Caco-2 (cell line): ENCODE data around the gene GGN. TPM values are rescaled to one million over a fixed set of nuclear protein-coding genes. Genes with fewer than 3 reads are reported as not detected.

Source experiments
- BruUV-seq: library from RNA; stranded (reverse); fragments of 400-500 nt; replicated peaks from 2 replicates; lab custom pipeline; 2021; lab: Mats Ljungman, UMichigan
- CTCF ChIA-PET: fragments of 300-600 bp; sonication (Branson Sonifier 250); formaldehyde crosslinking; loops from one replicate; lab custom pipeline; 2022; ENCODE audit warnings: antibody characterized with exemption; lab: Charles Lee
- POLR2A ChIA-PET: fragments of 300-600 bp; sonication (Branson Sonifier 250); formaldehyde crosslinking; loops from one replicate; lab custom pipeline; 2022; ENCODE audit warnings: antibody characterized with exemption; lab: Charles Lee
- DNase-seq, 2 experiments: peaks; one replicate each; pipeline versions ENCODE4 v3.0.0 to v3.0.0-alpha.2; 2020 to 2022
- H3K27me3 ChIP-seq: replicated peaks from 2 replicates; pipeline ENCODE4 v1.6.0; 2011; ENCODE audit warnings: low read length; ENCODE audit not compliant: control insufficient read depth, insufficient read depth
- H3K36me3 ChIP-seq: 2 replicates; pipeline ENCODE4 v1.5.1; 2011; ENCODE audit warnings: low read length; ENCODE audit not compliant: control insufficient read depth, insufficient read depth
- H3K4me1 ChIP-seq: fragments of 250-450 bp; sonication (Bioruptor Pico); 2 replicates; pipeline ENCODE4 v1.5.1; 2020; ENCODE audit warnings: mild to moderate bottlenecking
- H3K4me3 ChIP-seq: 2 replicates; pipeline ENCODE4 v1.5.1; 2011; ENCODE audit warnings: low read depth, mild to moderate bottlenecking, control low read depth, low read length
- H3K9me3 ChIP-seq: fragments of 250-450 bp; sonication (Bioruptor Pico); 2 replicates; pipeline ENCODE4 v1.5.1; 2020; ENCODE audit warnings: mild to moderate bottlenecking, moderate library complexity
- H3K27ac Mint-ChIP-seq: one replicate; pipeline ENCODE4 v1.8.0; 2022; ENCODE audit warnings: mixed read lengths; ENCODE audit not compliant: unreplicated experiment
- H3K27me3 Mint-ChIP-seq: one replicate; pipeline ENCODE4 v1.8.0; 2022; ENCODE audit warnings: mixed read lengths; ENCODE audit not compliant: insufficient read depth, unreplicated experiment
- H3K36me3 Mint-ChIP-seq: one replicate; pipeline ENCODE4 v1.8.0; 2022; ENCODE audit warnings: mild to moderate bottlenecking, mixed read lengths; ENCODE audit not compliant: insufficient read depth, unreplicated experiment
- H3K4me1 Mint-ChIP-seq: one replicate; pipeline ENCODE4 v1.8.0; 2022; ENCODE audit warnings: low read depth, mixed read lengths; ENCODE audit not compliant: unreplicated experiment
- H3K4me3 Mint-ChIP-seq: one replicate; pipeline ENCODE4 v1.8.0; 2022; ENCODE audit warnings: mild to moderate bottlenecking, moderate library complexity, mixed read lengths; ENCODE audit not compliant: unreplicated experiment
- H3K9me3 Mint-ChIP-seq: one replicate; pipeline ENCODE4 v1.8.0; 2022; ENCODE audit warnings: mixed read lengths; ENCODE audit not compliant: unreplicated experiment
- CTCF ChIP-seq, 2 experiments: fragments of 200-600 bp in 1 of 2; IDR thresholded peaks; 1 replicate in 1 of 2; 2 replicates in 1 of 2; pipeline versions ENCODE4 v1.5.1 to v1.8.0; 2011 to 2022; ENCODE audit warnings: antibody characterized with exemption in 1 of 2, control low read depth in 1 of 2, inconsistent platforms in 1 of 2, low read depth in 1 of 2, low read length in 1 of 2, mild to moderate bottlenecking in 1 of 2, moderate library complexity in 1 of 2; ENCODE audit not compliant: insufficient read depth in 1 of 2, severe bottlenecking in 1 of 2, unreplicated experiment in 1 of 2
- intact Hi-C: fragments of 100-400 bp; cut with micrococcal nuclease; formaldehyde crosslinking; loops from one replicate; pipeline ENCODE4 v1.10.0; 2022; ENCODE audit not compliant: unreplicated experiment
- total RNA-seq: library from RNA; stranded (reverse); gene quantifications from 2 replicates; pipeline ENCODE4 v1.2.3, GENCODE V29; 2022

Gene GGN
- total RNA-seq, 1 experiment from 2014 or later: 0.79 TPM

- peak; percentile 15 for TF ChIP-seq CTCF (IDR thresholded peaks at IDR 0.05; ENCODE audit: insufficient read depth in 1 of 2, low read depth in 1 of 2, low read length in 1 of 2, severe bottlenecking in 1 of 2, unreplicated experiment in 1 of 2)
- peak overlapping the region; percentile 74 for H3K27ac Mint-ChIP-seq
- POLR2A ChIA-PET: no interaction called here
- H3K4me3 Mint-ChIP-seq: peak overlapping the region; percentile 81
- intact Hi-C loops: no loop called here
- no peaks in the 10 kb centered on the region for H3K9me3 Mint-ChIP-seq
- CTCF ChIA-PET: interaction anchor here (0.9 to 1.2 kb wide), 2 partner anchors 15 kb away, joined by 3 to 6 read pairs; partner anchors contain the start of gene FAM98C
- peaks cover 8% of the 10 kb centered on the region for H3K36me3 Mint-ChIP-seq
- H3K4me1 Mint-ChIP-seq: peaks cover 12% of the 10 kb centered on the region
- peak overlapping the region; percentile 37 for H3K4me3 ChIP-seq
- no peaks in the 10 kb centered on the region for H3K9me3 ChIP-seq
- DNase-seq: peak; percentile 85 to 88
- H3K4me1 ChIP-seq: peaks cover 11% of the 10 kb centered on the region
- BruUV-seq: no TSS peak
- peaks cover 7% of the 10 kb centered on the region for H3K27me3 Mint-ChIP-seq
- no peaks in the 10 kb centered on the region for H3K36me3 ChIP-seq
- no peaks in the 10 kb centered on the region for H3K27me3 ChIP-seq
These were observed 30.0 kb upstream of the GGN start for GRCh38 chr19:38417544-38418506.

GRCh38 chr19:38417146-38417543, 29.3 kb upstream of the GGN start:
- intact Hi-C loops: no loop called here
- peaks cover 8% of the 10 kb centered on the region for H3K36me3 Mint-ChIP-seq

More at GRCh38 chr19:38417146-38417543, 29.3 kb upstream of the GGN start:
- H3K27me3 ChIP-seq: no peaks in the 10 kb centered on the region
- Mint-ChIP-seq H3K27me3 (peaks cover 7% of the 10 kb centered on the region), H3K4me3 (peak overlapping the region; percentile 81), H3K4me1 (peaks cover 12% of the 10 kb centered on the region), H3K27ac (peak overlapping the region; percentile 74), H3K9me3 (no peaks in the 10 kb centered on the region)
- peak overlapping the region; percentile 37; the same call in 1 of the 2 replicates for H3K4me3 ChIP-seq
- no peak for DNase-seq
- no peak for TF ChIP-seq CTCF (IDR thresholded peaks at IDR 0.05; ENCODE audit: insufficient read depth in 1 of 2, low read depth in 1 of 2, low read length in 1 of 2, severe bottlenecking in 1 of 2, unreplicated experiment in 1 of 2)
- BruUV-seq: no TSS peak
- no peaks in the 10 kb centered on the region for H3K9me3 ChIP-seq
- ChIA-PET CTCF (interaction anchor here (0.9 kb wide), 1 partner anchor 14 kb away, joined by 6 read pairs; the partner anchor contains the start of gene FAM98C), POLR2A (no interaction called here)
- H3K4me1 ChIP-seq: peaks cover 15% of the 10 kb centered on the region
- H3K36me3 ChIP-seq: no peaks in the 10 kb centered on the region
